SKM-1 (cell line): ENCODE measurements around the gene VEGFB.
A peak's percentile ranks its signal among the peaks of the same experiment; 100 is the strongest.

ENCODE experiments used
- DNase-seq: peaks from one replicate; lab custom pipeline; 2025; ENCODE audit not compliant: unreplicated experiment; lab: John Stamatoyannopoulos, UW

The VEGFB gene

DNA sequence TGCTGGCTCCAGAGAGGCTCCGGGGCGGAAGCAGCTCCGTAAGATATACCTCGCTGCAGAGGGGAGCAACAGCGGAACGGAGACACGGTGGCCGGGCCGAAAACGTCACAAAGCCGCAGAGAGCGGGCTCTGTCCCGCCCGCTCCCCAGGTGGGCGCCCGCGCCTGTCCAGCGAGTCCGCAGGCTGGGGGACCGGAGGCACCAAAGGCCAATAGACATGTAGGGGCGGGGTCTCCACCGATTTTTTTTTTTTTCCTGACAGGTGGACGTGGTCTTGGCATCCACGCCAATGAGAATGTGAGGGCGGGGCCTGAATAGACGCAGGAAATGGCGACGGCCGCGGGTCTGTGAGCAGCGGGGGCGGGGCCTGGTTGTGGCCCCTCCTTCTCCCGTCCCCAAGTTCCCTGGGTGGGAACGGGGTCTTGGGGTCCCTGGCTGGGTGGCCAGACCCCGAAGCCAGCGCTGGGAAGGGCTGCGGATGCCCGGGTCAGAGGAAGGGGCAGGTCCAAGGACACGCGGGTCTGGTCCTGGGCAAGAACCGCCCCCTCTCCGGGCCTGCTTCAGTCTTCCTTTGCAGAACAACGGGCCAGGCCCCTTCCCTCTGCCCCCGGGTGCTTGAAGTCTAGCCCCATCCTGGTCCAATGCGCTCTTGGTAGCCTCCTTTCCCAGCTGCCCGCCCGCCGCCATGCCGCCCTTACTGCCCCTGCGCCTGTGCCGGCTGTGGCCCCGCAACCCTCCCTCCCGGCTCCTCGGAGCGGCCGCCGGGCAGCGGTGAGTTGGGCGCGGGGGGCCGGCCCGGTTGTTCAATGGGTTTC is 4.0 kb upstream of the VEGFB start, which contains the start of gene DNAJC4:
DNAJC4 (plus strand) TSS at position 378 of the 814 bp plus-strand sequence; CDS start at position 685, 307 bp downstream.
- no peak for DNase-seq

DNA sequence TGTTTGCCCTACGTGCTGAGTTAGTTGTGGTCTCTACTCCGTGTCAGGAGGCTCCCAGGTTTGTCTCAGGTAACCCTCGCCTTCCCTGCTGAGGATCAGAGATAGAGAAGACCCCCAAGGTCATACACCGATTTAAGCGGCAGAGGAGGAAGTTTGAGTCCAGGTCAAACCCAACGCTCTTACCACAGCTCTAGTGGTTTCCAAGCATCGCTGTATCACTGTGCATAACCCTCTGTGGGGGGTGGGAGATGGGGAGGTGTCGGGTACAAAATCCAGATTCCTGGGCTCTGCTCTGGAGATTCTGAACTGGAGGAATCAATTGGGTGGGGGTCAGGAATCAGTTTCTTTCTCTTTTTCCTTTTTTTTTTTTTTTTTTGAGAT is 3.4 kb upstream of the VEGFB start:
- no peak for DNase-seq

DNA sequence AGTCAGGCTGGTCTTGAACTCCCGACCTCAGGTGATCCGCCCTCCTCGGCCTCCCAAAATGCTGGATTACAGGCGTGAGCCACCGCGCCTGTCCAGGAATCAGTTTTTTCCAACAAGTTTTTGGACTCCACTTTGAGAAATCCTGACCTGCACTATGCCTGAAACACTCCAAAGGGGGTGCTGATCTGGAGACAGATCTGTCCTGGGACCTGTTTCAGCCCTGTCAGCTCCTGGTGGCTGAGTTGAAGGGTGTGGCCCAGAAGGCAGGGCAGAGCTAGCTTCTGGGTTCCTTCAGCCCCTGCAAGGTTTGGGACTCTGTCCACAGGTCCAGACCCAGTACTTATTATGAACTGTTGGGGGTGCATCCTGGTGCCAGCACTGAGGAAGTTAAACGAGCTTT is 2.8 kb upstream of the VEGFB start:
- no peak for DNase-seq

DNA sequence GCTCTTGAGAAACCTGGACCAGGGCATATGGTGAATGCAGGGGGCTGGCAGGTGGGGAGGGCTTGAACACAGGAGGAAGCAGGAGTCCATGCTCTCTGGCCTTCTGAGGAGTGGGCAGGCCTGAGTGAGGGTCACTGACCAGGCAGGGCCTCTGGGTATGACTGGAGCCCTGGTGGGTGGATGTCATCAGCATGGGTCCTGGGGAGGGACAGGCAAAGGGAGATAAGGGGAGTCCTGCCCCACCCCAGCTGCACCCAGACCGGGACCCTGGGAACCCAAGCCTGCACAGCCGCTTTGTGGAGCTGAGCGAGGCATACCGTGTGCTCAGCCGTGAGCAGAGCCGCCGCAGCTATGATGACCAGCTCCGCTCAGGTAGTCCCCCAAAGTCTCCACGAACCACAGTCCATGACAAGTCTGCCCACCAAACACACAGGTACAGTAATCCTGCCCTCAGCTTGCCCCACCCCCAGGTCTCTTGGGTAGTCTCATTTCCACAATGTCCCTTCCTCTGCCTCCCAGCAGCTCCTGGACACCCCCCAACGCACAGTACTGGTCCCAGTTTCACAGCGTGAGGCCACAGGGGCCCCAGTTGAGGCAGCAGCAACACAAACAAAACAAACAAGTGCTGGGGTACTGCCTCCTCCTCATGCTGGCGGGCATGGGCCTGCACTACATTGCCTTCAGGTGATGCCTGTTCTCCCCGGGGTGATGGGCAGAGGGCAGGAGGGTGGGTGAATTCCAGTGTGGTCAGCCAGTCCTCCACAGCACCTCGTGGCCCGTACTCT is 2.0 kb upstream of the VEGFB start:
- no peak for DNase-seq

DNA sequence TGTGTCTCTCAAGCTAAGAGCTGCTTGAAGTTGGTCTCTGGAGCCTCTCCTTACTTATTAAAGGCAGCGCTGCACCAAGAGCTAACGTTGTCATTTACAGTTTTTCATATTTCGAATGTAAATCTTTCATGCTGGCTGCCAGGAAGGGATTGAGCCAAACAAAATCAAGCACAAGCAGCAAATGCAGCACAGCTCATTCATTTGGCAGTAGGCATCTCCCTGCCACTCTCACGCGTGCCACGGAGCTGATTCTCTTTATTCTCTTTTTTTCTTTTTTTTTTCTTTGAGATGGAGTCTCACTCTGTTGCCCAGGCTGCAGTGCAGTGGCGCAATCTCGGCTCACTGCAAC is 1.4 kb upstream of the VEGFB start:
- no peak for DNase-seq

DNA sequence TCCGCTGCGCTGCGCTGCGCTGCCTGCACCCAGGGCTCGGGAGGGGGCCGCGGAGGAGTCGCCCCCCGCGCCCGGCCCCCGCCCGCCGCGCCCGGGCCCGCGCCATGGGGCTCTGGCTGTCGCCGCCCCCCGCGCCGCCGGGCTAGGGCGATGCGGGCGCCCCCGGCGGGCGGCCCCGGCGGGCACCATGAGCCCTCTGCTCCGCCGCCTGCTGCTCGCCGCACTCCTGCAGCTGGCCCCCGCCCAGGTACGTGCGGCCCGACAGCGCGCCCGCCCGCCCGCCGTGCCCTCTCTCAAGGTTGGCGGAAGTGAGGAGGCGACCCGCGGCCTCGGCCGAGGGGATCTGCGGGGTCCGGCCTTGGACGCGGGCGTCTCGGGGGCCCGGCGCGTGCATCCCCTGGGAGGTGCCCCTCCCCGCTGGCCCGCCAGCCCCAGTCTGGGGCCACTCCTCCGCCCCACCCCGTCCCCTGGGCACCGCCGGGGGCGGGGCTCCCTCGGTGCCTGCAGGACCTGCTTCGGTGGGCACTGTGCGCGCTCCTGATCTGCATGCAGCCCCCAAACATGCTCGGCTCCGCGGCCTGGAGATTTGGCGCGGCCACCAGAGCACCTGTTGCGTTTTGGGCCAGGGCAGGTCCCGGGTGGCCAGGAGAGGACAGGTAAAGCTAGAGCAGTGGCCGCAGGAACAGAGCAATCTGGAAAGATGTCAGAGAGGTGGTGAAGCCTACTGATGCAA is 429 bp downstream of the VEGFB start:
- no peak for DNase-seq

DNA sequence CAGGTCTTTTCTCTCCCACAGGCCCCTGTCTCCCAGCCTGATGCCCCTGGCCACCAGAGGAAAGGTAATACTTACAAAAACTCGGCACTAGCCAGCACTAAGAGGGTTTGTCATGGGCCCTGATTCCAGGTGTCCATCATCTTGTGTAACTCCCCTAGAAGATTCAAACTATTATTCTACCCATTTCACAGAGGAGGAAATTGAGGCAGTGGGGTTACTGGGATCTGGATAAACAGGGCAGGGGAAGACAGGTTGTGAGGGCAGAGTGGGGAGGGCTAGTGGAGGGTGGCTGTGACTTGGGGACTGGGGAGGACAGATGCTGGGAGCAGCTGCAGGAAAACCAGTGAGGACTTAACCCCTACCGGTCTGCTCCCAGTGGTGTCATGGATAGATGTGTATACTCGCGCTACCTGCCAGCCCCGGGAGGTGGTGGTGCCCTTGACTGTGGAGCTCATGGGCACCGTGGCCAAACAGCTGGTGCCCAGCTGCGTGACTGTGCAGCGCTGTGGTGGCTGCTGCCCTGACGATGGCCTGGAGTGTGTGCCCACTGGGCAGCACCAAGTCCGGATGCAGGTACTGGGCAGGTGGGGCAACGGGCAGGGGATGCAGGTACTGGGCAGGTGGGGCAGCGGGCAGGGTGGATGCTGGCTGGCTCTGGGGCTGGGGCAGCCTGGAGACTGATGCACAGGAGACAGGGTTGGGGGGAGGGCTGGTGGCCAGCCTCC is 1.2 kb downstream of the VEGFB start:
- DNase-seq, result no peak

DNA sequence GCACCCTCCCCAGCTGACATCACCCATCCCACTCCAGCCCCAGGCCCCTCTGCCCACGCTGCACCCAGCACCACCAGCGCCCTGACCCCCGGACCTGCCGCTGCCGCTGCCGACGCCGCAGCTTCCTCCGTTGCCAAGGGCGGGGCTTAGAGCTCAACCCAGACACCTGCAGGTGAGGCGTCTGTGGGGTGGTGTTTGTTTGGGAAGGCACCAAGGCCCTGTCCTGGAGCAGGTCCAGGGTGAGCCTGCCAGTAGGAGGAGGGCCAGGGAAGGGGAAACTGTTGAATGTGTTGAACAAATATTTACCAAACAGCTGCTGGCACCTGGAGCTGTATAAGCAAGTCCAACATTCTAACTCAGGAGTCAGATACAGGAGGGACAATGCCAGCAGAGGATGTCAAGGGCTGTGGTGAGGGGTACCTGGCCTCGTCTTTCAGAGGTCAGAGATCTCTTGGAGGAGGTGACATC is 3.1 kb downstream of the VEGFB start:
- DNase-seq, result no peak

DNA sequence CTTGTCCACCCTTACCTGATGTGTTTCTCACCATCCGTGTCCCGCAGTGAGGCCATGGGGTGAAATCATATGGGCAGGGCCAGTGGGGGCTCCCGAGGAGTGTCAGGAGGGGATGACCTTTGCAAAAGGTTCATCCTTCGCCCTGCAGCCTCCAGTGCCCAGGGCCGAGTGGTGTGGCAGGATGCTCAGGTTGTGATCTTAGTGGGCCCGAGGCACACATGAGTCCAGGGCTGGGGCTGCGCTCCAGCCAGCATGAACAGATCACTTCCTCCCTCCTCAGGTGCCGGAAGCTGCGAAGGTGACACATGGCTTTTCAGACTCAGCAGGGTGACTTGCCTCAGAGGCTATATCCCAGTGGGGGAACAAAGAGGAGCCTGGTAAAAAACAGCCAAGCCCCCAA is 3.7 kb downstream of the VEGFB start:
- no peak for DNase-seq

DNA sequence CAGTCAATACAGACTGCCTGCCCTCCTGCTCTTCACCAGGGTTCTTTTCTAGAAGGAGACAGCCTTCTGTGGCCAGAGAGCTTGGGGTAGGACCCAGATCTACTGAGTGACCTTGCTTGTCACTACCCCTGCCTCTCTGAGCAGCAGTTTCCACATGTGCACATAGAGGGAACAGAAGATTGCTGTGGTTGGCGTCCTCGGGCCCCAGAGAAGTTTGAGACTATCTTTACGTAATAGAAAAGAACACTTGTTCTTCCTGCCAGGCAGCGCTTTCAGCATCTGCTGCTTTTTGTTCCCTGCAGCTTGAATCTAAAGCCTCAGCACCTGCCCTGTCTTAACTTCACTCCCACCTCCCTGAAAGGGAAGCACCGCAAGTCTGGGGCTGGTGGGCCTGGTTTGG is 4.6 kb downstream of the VEGFB start:
- DNase-seq, result peak; percentile 52

DNA sequence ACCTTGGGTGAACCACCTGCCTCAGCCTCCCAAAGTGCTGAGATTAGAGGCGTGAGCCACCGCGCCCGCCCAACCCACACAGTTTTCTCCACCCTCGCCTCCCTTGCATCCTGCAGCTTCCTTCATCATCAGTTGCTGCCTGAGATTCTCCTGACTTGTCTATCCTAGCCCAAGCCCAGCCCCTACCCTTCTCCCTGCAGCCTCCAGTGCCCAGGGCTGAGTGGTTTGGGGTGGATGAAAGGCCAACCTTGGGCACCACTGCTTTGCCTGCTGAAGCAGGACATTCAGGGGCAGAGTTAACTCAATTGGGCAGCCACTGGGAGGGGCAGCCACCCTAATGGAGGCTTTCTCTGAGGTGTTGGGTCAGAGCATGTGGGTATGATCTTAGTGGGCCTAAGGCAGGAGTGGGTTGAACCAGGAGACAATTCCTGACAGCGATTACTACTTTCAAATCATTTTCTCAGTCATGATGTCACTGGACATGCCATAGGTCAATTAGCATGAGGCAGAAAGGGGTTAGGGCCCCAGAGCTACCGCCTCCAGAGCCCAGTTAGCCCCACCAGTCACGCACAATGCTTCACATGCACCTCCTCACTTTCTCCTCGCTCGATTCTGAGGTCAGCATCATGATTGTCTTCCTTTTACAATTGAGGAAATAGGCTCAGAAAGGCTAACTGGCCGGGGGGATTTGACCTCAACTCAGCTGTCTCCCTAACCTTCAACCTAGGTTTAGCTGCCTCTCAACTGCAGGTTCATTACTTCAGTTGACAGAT is 5.5 kb downstream of the VEGFB start:
- DNase-seq, result peak; percentile 95

DNA sequence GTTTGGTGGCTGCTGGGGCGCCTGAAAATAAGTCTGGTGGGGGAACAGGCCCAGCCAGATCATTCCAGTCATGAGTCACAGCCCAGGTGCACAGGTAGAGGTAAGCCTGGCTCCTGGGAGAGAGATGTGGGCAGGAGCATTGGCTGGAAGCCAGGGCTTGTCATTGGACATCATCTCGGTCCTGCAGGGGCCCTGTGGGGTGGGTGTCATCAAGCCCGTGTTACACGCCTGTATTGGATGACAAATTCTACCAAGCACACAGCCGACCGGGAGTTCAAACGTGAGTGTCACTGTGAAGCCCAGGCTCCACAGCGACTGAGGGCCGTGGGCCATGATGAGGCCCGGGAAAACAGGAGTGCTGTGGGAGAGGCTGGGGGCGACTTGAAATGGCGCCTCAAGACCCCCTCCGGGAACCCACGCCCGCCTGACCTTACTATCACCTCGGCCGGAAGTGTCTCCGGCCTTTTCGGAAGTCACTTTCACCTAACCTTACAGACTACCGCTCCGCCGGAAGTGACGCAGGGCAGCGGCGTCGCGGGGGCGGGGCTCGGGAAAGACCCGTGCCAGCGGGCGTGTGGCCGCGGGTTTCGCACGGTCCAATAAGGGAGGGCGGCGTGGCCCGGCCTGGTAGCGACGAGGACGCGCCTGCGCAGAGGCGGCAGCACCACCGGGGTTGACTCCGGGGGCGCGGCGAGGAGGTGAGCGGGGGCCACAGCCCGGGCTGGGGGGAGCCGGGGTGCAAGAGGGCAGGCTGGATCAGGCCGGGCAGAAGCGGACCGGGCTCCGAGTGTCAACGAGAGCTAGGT is 6.3 kb downstream of the VEGFB start, which contains the start of gene FKBP2:
FKBP2 (plus strand) TSS at position 661 of the 806 bp plus-strand sequence. CDS start 1,293 bp downstream, outside the sequence.
- peak; percentile 83 for DNase-seq

DNA sequence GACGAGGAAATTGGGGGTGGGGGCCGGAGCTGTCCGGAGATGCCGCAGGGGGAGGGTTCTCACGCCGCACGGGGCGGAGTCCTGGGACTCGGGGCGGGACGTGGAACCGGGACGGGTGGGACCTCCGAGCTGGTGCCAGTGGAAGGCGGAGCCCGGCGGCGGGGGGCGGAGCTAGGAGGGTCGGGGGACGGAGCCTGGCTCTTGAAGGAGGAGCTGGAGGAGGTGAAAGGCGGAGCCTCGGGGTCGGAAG is 6.8 kb downstream of the VEGFB start:
- DNase-seq, result peak; percentile 95

DNA sequence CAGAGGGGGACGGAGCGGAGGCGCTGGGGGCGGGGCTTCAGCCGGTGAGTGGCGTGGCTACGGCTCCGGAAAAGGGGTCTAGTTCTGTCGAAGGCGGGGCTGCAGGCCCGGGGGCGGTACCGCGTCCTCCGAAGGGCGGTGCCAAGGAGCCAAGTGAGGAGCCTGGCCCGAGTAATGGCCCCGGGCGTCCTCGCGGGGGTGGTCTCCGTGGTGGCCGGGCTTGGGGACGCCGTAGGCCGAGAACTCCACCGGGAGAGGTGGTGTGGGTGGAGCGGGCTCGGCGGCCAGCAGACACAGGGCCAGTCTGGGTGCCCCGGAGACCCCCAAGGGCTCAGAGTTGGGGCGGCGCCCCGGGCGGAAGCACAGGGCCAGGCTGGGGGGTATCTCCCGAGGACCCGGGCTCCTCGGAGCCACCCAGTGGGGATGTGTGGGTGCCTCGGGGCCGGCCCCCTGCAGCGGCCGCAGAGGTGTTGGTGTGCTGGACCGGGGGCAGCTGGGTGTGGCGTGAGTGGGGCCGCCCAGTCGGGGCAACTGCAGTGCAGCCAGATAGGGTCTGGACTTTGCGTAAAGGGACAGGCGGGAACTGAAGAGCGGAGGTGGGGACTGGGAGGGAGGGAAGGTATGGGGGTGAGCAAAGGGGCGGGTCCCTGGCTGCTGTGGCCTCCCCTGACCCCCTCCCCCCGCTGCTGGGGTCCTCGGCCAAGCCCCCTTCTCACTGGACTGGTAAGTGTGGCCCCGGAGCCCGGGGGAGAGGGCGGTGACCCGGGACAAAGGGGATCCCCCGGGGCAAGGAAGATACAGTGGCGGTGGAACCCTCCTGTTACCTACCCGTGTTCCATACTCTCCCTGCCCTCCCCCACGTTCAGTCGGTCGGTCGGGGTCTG is 7.3 kb downstream of the VEGFB start:
- no peak for DNase-seq

DNA sequence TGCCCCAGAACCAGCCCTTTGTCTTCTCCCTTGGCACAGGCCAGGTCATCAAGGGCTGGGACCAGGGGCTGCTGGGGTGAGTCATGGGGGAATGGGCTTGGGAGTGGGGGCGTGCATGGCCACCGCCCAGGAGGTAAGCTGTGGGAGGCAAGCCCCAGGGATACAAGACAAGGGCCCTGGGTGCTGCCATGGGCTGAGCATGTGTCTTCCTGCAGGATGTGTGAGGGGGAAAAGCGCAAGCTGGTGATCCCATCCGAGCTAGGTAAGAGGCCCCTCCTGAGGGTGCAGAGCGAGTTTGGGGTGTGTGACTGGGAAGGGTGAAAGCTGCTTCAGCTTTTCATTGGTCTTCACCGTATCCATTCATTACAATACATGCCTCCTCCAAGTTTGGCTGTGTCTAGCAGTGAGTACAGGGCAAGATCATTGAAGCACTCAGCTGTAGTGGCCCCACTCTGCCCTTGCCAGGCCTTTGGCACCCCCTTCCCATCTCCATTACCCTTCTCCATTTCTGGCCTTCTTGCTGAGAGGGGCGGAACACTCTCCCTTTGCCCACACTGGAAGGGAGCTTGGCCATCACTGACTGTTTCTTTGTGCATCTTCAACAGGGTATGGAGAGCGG is 9.0 kb downstream of the VEGFB start:
- no peak for DNase-seq

DNA sequence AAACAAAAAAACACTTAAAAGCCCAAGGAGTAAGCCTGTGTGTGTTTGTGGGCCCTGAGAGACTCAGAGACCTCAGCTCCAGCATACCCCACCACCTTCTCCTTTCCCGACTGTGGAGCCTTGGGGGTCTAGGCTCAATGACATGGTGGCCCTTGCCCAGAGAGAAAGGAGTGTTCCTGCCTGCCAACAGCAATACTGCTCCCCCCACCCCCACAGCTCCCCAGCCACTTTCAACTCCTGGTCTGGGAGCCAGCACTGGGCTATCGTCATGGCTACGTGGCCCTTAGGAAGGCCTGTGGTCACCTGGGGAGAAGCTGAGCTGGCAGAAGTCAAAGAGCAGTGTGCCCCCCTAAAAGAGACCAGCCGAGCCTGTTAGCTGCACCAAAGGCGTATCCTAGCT is 9.7 kb downstream of the VEGFB start:
- no peak for DNase-seq

DNA sequence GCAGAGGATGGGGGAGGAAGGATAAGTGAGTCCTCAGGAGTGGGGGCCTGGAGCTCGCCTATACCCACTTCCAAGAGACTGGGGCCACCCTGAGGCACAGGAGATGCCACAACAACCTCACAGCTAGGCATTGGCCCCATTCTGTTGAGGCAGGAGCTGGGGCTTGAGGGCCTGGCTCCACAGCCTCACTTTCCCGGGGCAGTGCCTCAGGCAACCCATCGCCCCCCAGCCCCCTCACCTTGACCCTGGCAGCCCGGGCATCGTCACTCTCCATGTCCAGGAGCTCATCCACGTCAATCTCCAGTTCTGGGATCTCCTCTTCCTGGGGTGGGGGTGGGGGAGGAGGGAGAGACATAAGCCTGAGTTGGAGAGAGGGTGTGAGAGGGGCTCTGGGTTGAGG is 10.6 kb downstream of the VEGFB start:
- no peak for DNase-seq

DNA sequence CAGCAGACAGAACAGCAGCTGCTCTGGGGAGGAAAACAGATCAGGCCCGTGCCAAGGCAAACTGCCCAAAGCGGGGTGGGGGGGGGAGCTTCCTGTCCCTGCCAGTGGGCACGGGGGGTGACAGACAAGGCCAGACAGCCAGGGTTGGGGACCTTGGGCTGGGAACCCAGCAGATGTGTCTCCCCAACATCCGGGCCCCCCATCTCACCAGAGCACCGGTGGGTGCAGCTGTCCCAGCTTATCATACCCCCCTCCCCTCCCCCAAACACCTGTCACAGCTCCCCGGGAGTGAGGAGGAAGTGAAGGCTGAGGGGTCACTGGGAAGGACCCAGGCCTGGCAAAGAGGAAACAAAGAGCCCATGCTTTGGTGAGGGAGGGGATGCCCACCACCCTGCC is 11.0 kb downstream of the VEGFB start:
- no peak for DNase-seq
